A673 (cell line): ENCODE data around the gene SURF1. TPM values are rescaled to one million over a fixed set of nuclear protein-coding genes. Genes with fewer than 3 reads are reported as not detected.

ENCODE experiments used
- BruUV-seq: library from RNA; stranded (reverse); fragments of 400-500 nt; replicated peaks from 2 replicates; lab custom pipeline; 2021; lab: Mats Ljungman, UMichigan
- CTCF ChIA-PET: fragments of 300-600 bp; sonication (Branson Sonifier 250); formaldehyde crosslinking; loops from one replicate; lab custom pipeline; 2022; ENCODE audit warnings: antibody characterized with exemption; lab: Charles Lee
- POLR2A ChIA-PET: fragments of 300-600 bp; sonication (Branson Sonifier 250); formaldehyde crosslinking; loops from one replicate; lab custom pipeline; 2022; ENCODE audit warnings: antibody characterized with exemption; ENCODE audit not compliant: low non-redundant PET; lab: Charles Lee
- DNase-seq: peaks from one replicate; pipeline ENCODE4 v3.0.0-alpha.2; 2015; ENCODE audit warnings: low spot score
- H3K27ac ChIP-seq: fragments of 200-600 bp; sonication (generic); 2 replicates; pipeline ENCODE4 v1.5.1; 2016; ENCODE audit warnings: mixed run types, low read depth, mild to moderate bottlenecking, mixed read lengths, antibody characterized with exemption, low read length; ENCODE audit not compliant: poor library complexity, severe bottlenecking
- H3K27me3 ChIP-seq: fragments of 200-600 bp; sonication (generic); replicated peaks from 2 replicates; pipeline ENCODE4 v1.6.1; 2017; ENCODE audit warnings: mixed run types, low read depth, mild to moderate bottlenecking, mixed read lengths, antibody characterized with exemption, low read length; ENCODE audit not compliant: insufficient read depth, poor library complexity
- H3K36me3 ChIP-seq: fragments of 200-600 bp; sonication (generic); 2 replicates; pipeline ENCODE4 v1.6.1; 2016; ENCODE audit warnings: mixed run types, mild to moderate bottlenecking, mixed read lengths, antibody characterized with exemption, low read length; ENCODE audit not compliant: insufficient read depth, poor library complexity, severe bottlenecking
- H3K4me1 ChIP-seq: fragments of 200-600 bp; sonication (generic); 2 replicates; pipeline ENCODE4 v1.6.1; 2017; ENCODE audit warnings: mixed run types, mild to moderate bottlenecking, mixed read lengths, antibody characterized with exemption, low read length; ENCODE audit not compliant: insufficient read depth, poor library complexity, severe bottlenecking
- H3K4me3 ChIP-seq: fragments of 200-600 bp; sonication (generic); 2 replicates; pipeline ENCODE4 v1.5.1; 2016; ENCODE audit warnings: low read depth, mixed run types, mild to moderate bottlenecking, mixed read lengths, low read length; ENCODE audit not compliant: poor library complexity, severe bottlenecking
- H3K9me3 ChIP-seq: fragments of 200-600 bp; sonication (generic); 2 replicates; pipeline ENCODE4 v1.6.1; 2016; ENCODE audit warnings: mixed run types, low read depth, mild to moderate bottlenecking, mixed read lengths, antibody characterized with exemption, low read length; ENCODE audit not compliant: poor library complexity, severe bottlenecking
- EZH2 ChIP-seq: fragments of 200-600 bp; sonication (generic); IDR thresholded peaks from 2 replicates; pipeline ENCODE4 v1.6.1; 2017; ENCODE audit warnings: borderline replicate concordance, low read depth, mild to moderate bottlenecking, mixed read lengths, antibody characterized with exemption, low read length; ENCODE audit not compliant: poor library complexity, severe bottlenecking
- intact Hi-C: fragments of 100-400 bp; cut with micrococcal nuclease; formaldehyde crosslinking; loops from one replicate; pipeline ENCODE4 v1.10.0; 2022; ENCODE audit not compliant: unreplicated experiment
- total RNA-seq: library from RNA; stranded (reverse); gene quantifications from 2 replicates; pipeline ENCODE4 v1.2.3, GENCODE V29; 2021
- TF ChIP-seq, protein P1 (sequence below): fragments of 300-800, 200-600 bp; sonication (generic); conservative IDR thresholded peaks from 2 replicates; pipeline ENCODE4 v1.5.1; 2017; ENCODE audit warnings: low read depth, mild to moderate bottlenecking, antibody characterized with exemption, low read length, moderate library complexity, mixed read lengths

Gene SURF1
- total RNA-seq, 1 experiment from 2014 or later, result 41.6 TPM

DNA sequence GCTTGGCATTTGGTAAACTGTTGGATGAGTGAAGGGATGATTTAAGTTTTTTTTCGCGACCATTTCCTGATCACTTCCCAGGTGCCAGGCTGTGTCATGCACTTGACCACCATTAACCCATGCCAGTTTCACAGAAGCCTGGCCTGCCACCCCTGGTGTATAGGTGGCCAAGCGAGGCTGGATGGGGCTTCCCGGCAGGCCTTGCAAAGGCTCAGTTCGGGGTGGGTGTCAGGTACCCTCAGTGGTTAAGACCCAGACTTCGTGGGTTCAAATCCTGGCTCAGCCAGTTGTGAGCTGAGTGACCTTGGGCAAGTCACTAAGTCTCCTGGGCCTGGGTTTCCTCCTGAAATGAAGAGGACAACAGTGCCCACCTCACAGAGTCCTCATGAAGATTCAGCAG, 10.7 kb downstream of the SURF1 start:
- POLR2A ChIA-PET, result no interaction called here

GRCh38 chr9:133344979-133345378, 11.3 kb downstream of the SURF1 start:
- POLR2A ChIA-PET, result no interaction called here

More for the DNA sequence above, 10.7 kb downstream of the SURF1 start:
- no peak for TF ChIP-seq EZH2
- TF ChIP-seq, protein P1, sequence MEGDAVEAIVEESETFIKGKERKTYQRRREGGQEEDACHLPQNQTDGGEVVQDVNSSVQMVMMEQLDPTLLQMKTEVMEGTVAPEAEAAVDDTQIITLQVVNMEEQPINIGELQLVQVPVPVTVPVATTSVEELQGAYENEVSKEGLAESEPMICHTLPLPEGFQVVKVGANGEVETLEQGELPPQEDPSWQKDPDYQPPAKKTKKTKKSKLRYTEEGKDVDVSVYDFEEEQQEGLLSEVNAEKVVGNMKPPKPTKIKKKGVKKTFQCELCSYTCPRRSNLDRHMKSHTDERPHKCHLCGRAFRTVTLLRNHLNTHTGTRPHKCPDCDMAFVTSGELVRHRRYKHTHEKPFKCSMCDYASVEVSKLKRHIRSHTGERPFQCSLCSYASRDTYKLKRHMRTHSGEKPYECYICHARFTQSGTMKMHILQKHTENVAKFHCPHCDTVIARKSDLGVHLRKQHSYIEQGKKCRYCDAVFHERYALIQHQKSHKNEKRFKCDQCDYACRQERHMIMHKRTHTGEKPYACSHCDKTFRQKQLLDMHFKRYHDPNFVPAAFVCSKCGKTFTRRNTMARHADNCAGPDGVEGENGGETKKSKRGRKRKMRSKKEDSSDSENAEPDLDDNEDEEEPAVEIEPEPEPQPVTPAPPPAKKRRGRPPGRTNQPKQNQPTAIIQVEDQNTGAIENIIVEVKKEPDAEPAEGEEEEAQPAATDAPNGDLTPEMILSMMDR, result no peak
- no peaks in the 10 kb centered on the region for H3K27me3 ChIP-seq
- H3K36me3 ChIP-seq, result peaks cover 75% of the 10 kb centered on the region
- BruUV-seq, result no TSS peak
- CTCF ChIA-PET, result no interaction called here
- no peak for DNase-seq
- H3K27ac ChIP-seq, result no peak overlapping the region
- intact Hi-C loops, result no loop called here
- peaks cover 19% of the 10 kb centered on the region for H3K4me1 ChIP-seq
- H3K9me3 ChIP-seq, result no peaks in the 10 kb centered on the region
- H3K4me3 ChIP-seq, result no peak overlapping the region

GRCh38 chr9:133344071-133344470, 12.2 kb downstream of the SURF1 start:
- CTCF ChIA-PET, result no interaction called here
- H3K36me3 ChIP-seq, result peaks cover 73% of the 10 kb centered on the region

More at GRCh38 chr9:133344979-133345378, 11.3 kb downstream of the SURF1 start:
- no peak for DNase-seq
- Histone ChIP-seq H3K4me1 (peaks cover 16% of the 10 kb centered on the region), H3K4me3 (no peak overlapping the region), H3K27ac (no peak overlapping the region), H3K36me3 (peaks cover 74% of the 10 kb centered on the region), H3K9me3 (no peaks in the 10 kb centered on the region), H3K27me3 (no peaks in the 10 kb centered on the region)
- BruUV-seq, result no TSS peak
- intact Hi-C loops, result no loop called here
- CTCF ChIA-PET, result no interaction called here
- TF ChIP-seq, protein P1, result no peak
- TF ChIP-seq EZH2, result no peak

More at GRCh38 chr9:133344071-133344470, 12.2 kb downstream of the SURF1 start:
- intact Hi-C loops, result no loop called here
- peaks cover 8% of the 10 kb centered on the region for H3K4me1 ChIP-seq
- H3K27ac ChIP-seq, result no peak overlapping the region
- no peaks in the 10 kb centered on the region for H3K27me3 ChIP-seq
- POLR2A ChIA-PET, result no interaction called here
- DNase-seq, result no peak
- no peak overlapping the region for H3K4me3 ChIP-seq
- TF ChIP-seq, protein P1, result no peak
- no peak for TF ChIP-seq EZH2
- no peaks in the 10 kb centered on the region for H3K9me3 ChIP-seq
- no TSS peak for BruUV-seq
